ENCODE measurements around the gene SHANK3.

DNA sequence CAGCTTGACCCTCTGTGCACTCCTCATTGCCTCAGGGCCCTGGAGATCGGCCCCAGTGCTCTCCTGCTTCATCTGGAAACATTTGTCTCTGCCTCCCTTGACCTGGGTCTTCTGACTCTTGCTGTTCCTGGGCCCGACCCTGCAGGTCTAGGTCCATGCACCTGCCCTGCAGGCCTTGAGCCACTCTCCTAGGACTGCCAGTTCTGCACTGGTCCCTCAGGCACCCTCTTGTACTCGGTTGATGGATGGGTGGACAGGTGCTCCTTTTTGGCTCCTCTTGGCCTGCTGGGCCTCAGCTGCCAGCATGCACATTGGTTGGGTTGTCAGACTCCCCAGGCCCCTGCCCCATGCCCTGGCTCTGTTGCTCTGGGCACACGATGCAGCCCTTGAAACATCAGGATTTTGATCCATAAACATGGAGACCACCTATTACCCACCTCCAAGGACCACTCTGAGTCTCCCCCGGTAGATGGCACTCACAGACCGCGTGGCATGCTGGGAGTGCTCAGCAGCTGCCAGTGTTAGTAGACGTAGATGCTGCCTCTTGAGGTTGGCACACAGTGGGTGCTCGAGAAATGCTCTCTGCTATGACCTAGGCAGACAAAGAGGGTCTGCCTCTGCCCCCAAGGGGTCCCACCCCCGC is 45.2 kb downstream of the SHANK3 start:
- TF ChIP-seq GATA2 (IDR thresholded peaks at IDR 0.05; ENCODE audit: low read depth, low read length) (no peak), GATA3 (IDR thresholded peaks at IDR 0.05; ENCODE audit: low read depth, low read length) (no peak)

All from SH-SY5Y (cell line).